ENCODE results near the gene VWDE.

GRCh38 chr7:12320241-12320986 is 83.3 kb downstream of the VWDE start:
- TF ChIP-seq REST (IDR thresholded peaks at IDR 0.05) (no peak), ZSCAN20 (CRISPR knock-in tag; IDR thresholded peaks at IDR 0.05) (no peak), CTCF (IDR thresholded peaks at IDR 0.05) (no peak), SMC3 (IDR thresholded peaks at IDR 0.05) (no peak), BHLHE40 (IDR thresholded peaks at IDR 0.05; ENCODE audit: low read depth, low read length) (no peak), RFX5 (IDR thresholded peaks at IDR 0.05) (no peak), CBX2 (IDR thresholded peaks at IDR 0.05; ENCODE audit: borderline replicate concordance, low read depth) (no peak), CBX8 (IDR thresholded peaks at IDR 0.05) (no peak), ZNF302 (CRISPR knock-in tag; IDR thresholded peaks at IDR 0.05) (no peak), PBX3 (IDR thresholded peaks at IDR 0.05) (no peak)
